ENCODE data around the gene SMAD4. TPM values are rescaled to one million over a fixed set of nuclear protein-coding genes. Genes with fewer than 3 reads are reported as not detected.

Gene SMAD4
- total RNA-seq, 1 experiment from 2014 or later: 105 TPM

DNA sequence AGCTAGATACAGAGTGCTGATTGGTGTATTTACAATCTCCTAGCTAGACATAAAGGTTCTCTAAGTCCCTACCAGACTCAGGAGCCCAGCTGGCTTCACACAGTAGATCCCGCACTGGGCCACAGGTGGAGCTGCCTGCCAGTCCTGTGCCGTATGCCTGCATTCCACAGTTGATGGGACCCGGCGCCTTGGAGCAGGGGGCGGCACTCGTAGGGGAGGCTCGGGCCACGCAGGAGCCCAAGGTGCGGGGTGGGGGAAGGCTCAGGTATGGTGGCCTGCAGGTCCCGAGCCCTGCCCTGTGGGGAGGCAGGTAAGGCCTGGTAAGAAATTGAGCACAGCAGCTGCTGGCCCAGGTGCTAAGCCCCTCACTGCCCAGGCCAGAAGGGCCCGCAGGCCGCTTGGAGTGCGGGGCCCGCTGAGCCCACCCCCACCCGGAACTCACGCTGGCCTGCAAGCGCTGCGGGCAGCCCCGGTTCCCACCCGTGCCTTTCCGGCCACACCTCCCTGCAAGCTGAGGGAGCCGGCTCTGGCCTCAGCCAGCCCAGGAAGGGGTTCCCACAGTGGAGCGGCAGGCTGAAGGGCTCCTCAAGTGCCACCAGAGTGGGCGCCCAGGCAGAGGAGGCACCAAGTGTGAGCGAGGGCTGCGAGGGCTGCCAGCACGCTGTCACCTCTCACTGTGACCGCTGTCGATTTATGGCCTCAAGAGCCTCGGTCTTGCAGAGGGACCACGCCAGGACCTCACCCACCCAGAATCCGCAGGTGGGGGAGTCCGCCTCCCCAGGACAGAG, 91.0 kb downstream of the SMAD4 start (continued):
- TF ChIP-seq TP53 (CRISPR knock-in tag; IDR thresholded peaks at IDR 0.05) (no peak), ZNF232 (CRISPR knock-in tag; IDR thresholded peaks at IDR 0.05) (no peak), TEAD4 (CRISPR knock-in tag; IDR thresholded peaks at IDR 0.05) (no peak), ZNF138 (CRISPR knock-in tag; conservative IDR thresholded peaks at IDR 0.05) (no peak)
- TF ChIP-seq, protein P1, sequence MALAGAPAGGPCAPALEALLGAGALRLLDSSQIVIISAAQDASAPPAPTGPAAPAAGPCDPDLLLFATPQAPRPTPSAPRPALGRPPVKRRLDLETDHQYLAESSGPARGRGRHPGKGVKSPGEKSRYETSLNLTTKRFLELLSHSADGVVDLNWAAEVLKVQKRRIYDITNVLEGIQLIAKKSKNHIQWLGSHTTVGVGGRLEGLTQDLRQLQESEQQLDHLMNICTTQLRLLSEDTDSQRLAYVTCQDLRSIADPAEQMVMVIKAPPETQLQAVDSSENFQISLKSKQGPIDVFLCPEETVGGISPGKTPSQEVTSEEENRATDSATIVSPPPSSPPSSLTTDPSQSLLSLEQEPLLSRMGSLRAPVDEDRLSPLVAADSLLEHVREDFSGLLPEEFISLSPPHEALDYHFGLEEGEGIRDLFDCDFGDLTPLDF (CRISPR knock-in tag; IDR thresholded peaks at IDR 0.05): no peak
- TF ChIP-seq, protein P2, sequence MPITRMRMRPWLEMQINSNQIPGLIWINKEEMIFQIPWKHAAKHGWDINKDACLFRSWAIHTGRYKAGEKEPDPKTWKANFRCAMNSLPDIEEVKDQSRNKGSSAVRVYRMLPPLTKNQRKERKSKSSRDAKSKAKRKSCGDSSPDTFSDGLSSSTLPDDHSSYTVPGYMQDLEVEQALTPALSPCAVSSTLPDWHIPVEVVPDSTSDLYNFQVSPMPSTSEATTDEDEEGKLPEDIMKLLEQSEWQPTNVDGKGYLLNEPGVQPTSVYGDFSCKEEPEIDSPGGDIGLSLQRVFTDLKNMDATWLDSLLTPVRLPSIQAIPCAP (CRISPR knock-in tag; IDR thresholded peaks at IDR 0.05): no peak

DNA sequence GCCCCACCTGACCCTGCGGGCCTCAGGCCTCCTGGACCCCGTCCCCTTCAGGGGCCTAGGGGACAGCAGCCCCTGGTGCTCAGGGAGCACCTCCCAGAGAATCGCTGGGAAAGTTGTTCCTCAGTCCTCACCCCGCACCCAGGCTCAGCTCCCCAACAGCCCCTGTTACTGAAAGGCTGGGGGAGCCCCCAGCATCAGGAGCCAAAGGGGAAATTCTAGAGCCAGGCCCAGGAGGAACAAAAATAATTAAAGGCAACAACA, 91.5 kb downstream of the SMAD4 start:
- peaks cover 38% of the 10 kb centered on the region for H3K9me3 Mint-ChIP-seq
- H3K36me3 Mint-ChIP-seq: peaks cover 24% of the 10 kb centered on the region
- ATAC-seq (no peak), DNase-seq (ENCODE audit: low spot score) (no peak)
- no peaks in the 10 kb centered on the region; the same call in 1 of the 2 replicates for H3K27me3 Mint-ChIP-seq (ENCODE audit: low read depth)
- no peak overlapping the region for H3K4me3 Mint-ChIP-seq
- no peak overlapping the region for H3K27ac Mint-ChIP-seq
- ChIA-PET POLR2A (no interaction called here), CTCF (no interaction called here)
- H3K4me1 Mint-ChIP-seq: peaks cover 14% of the 10 kb centered on the region
- TF ChIP-seq ATF2 (CRISPR knock-in tag; IDR thresholded peaks at IDR 0.05; ENCODE audit: borderline replicate concordance, low read depth) (no peak), PRDM15 (CRISPR knock-in tag; IDR thresholded peaks at IDR 0.05) (no peak), CREM (CRISPR knock-in tag; IDR thresholded peaks at IDR 0.05) (no peak), ETV6 (CRISPR knock-in tag; IDR thresholded peaks at IDR 0.05) (no peak), NR3C1 (CRISPR knock-in tag; conservative IDR thresholded peaks at IDR 0.05; ENCODE audit: low read depth) (no peak), ZNF263 (CRISPR knock-in tag; IDR thresholded peaks at IDR 0.05; ENCODE audit: low read depth) (no peak), NFYB (CRISPR knock-in tag; conservative IDR thresholded peaks at IDR 0.05; ENCODE audit: low read depth) (no peak), ZNF512 (CRISPR knock-in tag; IDR thresholded peaks at IDR 0.05; ENCODE audit: borderline replicate concordance) (no peak), AFF4 (CRISPR knock-in tag; IDR thresholded peaks at IDR 0.05; ENCODE audit: borderline replicate concordance) (no peak), ATF6 (CRISPR knock-in tag; IDR thresholded peaks at IDR 0.05) (no peak), ZNF121 (CRISPR knock-in tag; IDR thresholded peaks at IDR 0.05) (no peak)
- TF ChIP-seq, protein P3, sequence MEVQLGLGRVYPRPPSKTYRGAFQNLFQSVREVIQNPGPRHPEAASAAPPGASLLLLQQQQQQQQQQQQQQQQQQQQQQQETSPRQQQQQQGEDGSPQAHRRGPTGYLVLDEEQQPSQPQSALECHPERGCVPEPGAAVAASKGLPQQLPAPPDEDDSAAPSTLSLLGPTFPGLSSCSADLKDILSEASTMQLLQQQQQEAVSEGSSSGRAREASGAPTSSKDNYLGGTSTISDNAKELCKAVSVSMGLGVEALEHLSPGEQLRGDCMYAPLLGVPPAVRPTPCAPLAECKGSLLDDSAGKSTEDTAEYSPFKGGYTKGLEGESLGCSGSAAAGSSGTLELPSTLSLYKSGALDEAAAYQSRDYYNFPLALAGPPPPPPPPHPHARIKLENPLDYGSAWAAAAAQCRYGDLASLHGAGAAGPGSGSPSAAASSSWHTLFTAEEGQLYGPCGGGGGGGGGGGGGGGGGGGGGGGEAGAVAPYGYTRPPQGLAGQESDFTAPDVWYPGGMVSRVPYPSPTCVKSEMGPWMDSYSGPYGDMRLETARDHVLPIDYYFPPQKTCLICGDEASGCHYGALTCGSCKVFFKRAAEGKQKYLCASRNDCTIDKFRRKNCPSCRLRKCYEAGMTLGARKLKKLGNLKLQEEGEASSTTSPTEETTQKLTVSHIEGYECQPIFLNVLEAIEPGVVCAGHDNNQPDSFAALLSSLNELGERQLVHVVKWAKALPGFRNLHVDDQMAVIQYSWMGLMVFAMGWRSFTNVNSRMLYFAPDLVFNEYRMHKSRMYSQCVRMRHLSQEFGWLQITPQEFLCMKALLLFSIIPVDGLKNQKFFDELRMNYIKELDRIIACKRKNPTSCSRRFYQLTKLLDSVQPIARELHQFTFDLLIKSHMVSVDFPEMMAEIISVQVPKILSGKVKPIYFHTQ (CRISPR knock-in tag; IDR thresholded peaks at IDR 0.05): no peak

Measured in WTC11 (cell line).